Transverse colon (tissue), 4 donors: ENCODE data around the gene ZNF804A. TPM values are rescaled to one million over a fixed set of nuclear protein-coding genes. Genes with fewer than 3 reads are reported as not detected.

Source experiments
- DNase-seq: peaks from one replicate; pipeline ENCODE4 v3.0.0-alpha.2; 2019
- H3K27ac ChIP-seq, 4 donors: fragments of 200-600 bp; sonication (generic); 2 replicates each; pipeline ENCODE4 v1.5.1; 2016 to 2018; ENCODE audit warnings: inconsistent platforms in 4 of 4
- H3K27me3 ChIP-seq: fragments of 200-600 bp; sonication (generic); 2 replicates; pipeline ENCODE4 v1.5.1; 2017; ENCODE audit warnings: inconsistent platforms
- H3K36me3 ChIP-seq, 4 donors: fragments of 200-600 bp; sonication (generic); 2 replicates each; pipeline ENCODE4 v1.5.1; 2017 to 2019; ENCODE audit warnings: inconsistent platforms in 4 of 4
- H3K4me1 ChIP-seq, 4 donors: fragments of 200-600 bp; sonication (generic); 2 replicates each; pipeline ENCODE4 v1.5.1; 2017 to 2020; ENCODE audit warnings: inconsistent platforms in 4 of 4
- H3K4me3 ChIP-seq, 4 donors: fragments of 200-600 bp; sonication (generic); 1 replicate in 1 of 4; 2 replicates in 3 of 4; pipeline versions ENCODE4 v1.5.1 to v1.6.1; 2017 to 2019; ENCODE audit warnings: inconsistent platforms in 4 of 4
- H3K9me3 ChIP-seq, 2 donors: fragments of 200-600 bp; sonication (generic); 2 replicates each; pipeline ENCODE4 v1.5.1; 2017 to 2019; ENCODE audit warnings: inconsistent platforms in 2 of 2
- EP300 ChIP-seq: sonication (generic); formaldehyde crosslinking; IDR thresholded peaks from one replicate; pipeline ENCODE4 v1.6.1; 2017; ENCODE audit warnings: antibody characterized with exemption, low read depth
- POLR2A ChIP-seq: fragments of 450-650 bp; IDR thresholded peaks from one replicate; pipeline ENCODE4 v1.6.1; 2016; ENCODE audit warnings: antibody characterized with exemption, mild to moderate bottlenecking, moderate library complexity
- POLR2AphosphoS5 ChIP-seq, 3 donors: sonication (generic); formaldehyde crosslinking; IDR thresholded peaks; one replicate each; pipeline ENCODE4 v1.6.1; 2016; ENCODE audit warnings: antibody characterized with exemption in 3 of 3
- WGBS, 2 donors: methylation state at CpG; one replicate each; pipeline ENCODE4 v1.1.5; 2018; ENCODE audit warnings: low coverage in 1 of 2; 5-methylcytosine and 5-hydroxymethylcytosine counted together
- in situ Hi-C, 4 donors: fragments of 200-750 bp; cut with MboI; loops; one replicate each; pipeline versions ENCODE4 v1.15.0 to v1.15.1; 2017; ENCODE audit warnings: low sequenced_read_pairs in 3 of 4, low pct_ligation_motif_present in 1 of 4, low pct_unique_long_range_greater_than_20kb in 1 of 4
- intact Hi-C: fragments of 100-400 bp; cut with DNase I; formaldehyde crosslinking; loops from one replicate; pipeline ENCODE4 v1.15.1; 2023; ENCODE audit warnings: low total_unique reads
- total RNA-seq, 4 donors: library from RNA; depleted of rRNA; stranded (reverse); fragments of >200 nt; gene quantifications; one replicate each; pipeline ENCODE4 v1.1.0, GENCODE V29; 2016
- TF ChIP-seq, protein P1 (sequence below), 5 experiments: fragments of 200-600 bp in 3 of 5; fragments of 450-650 bp in 2 of 5; sonication (generic) in 3 of 5; IDR thresholded peaks; 1 replicate in 2 of 5; 2 replicates in 3 of 5; pipeline ENCODE4 v1.5.1; 2016 to 2017; ENCODE audit warnings: antibody characterized with exemption in 5 of 5, inconsistent platforms in 3 of 5, mild to moderate bottlenecking in 2 of 5, moderate library complexity in 1 of 5

ZNF804A gene
- total RNA-seq, 4 donors from 2014 or later: 0.16 to 1.5 (median 0.70) TPM

DNA sequence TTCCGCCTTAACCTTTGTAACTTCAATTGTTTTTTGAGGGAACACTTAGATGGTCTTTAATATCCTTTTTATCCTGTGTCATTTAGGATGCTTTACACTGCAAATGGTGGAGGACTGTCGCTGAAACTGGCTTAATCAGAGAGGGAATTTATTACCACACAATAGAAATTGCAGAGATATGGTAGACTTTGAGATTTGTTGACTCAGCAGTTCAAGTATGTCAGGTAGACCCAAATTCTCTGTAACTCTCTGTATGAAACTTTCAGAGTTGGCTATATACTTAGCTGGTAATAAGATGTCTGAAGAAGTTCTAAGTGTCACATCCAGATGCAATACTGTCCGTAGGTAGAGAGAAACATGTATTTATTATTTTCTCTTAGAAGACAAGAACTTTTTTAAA is 100.1 kb downstream of the ZNF804A start:
- H3K27me3 ChIP-seq: no peaks in the 10 kb centered on the region
- no peak for TF ChIP-seq POLR2A
- TF ChIP-seq, protein P1, sequence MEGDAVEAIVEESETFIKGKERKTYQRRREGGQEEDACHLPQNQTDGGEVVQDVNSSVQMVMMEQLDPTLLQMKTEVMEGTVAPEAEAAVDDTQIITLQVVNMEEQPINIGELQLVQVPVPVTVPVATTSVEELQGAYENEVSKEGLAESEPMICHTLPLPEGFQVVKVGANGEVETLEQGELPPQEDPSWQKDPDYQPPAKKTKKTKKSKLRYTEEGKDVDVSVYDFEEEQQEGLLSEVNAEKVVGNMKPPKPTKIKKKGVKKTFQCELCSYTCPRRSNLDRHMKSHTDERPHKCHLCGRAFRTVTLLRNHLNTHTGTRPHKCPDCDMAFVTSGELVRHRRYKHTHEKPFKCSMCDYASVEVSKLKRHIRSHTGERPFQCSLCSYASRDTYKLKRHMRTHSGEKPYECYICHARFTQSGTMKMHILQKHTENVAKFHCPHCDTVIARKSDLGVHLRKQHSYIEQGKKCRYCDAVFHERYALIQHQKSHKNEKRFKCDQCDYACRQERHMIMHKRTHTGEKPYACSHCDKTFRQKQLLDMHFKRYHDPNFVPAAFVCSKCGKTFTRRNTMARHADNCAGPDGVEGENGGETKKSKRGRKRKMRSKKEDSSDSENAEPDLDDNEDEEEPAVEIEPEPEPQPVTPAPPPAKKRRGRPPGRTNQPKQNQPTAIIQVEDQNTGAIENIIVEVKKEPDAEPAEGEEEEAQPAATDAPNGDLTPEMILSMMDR (IDR thresholded peaks at IDR 0.05): no peak
- TF ChIP-seq POLR2AphosphoS5 (IDR thresholded peaks at IDR 0.05): no peak
- TF ChIP-seq EP300: no peak
- H3K27ac ChIP-seq: no peak overlapping the region
- no peak overlapping the region for H3K4me3 ChIP-seq
- in situ Hi-C loops: no loop called here
- no peaks in the 10 kb centered on the region for H3K9me3 ChIP-seq
- H3K4me1 ChIP-seq: no peaks in the 10 kb centered on the region
- DNase-seq: no peak
- no peaks in the 10 kb centered on the region for H3K36me3 ChIP-seq
- 83% methylated on average over 3 of the region's 3 CpGs for WGBS, 2 donors
- intact Hi-C loops: no loop called here

DNA sequence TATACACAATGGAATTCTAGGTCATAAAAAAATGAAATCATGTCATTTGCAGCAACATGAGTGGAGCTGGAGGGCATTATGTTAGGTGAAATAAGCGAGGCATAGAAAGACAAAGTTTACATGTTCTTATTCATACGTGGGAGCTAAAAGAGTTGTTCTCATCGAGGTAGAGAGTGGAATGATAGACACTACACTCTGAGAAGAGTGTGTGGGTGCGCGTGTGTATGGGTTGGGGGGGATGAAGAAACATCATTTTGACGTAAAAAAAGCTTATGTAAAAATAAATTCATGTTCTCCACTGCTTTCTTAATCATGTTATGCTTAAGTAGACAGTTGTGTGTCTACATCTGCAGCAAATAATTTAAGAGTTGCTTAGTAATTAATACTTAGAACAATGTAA is 123.6 kb downstream of the ZNF804A start:
- no peak for TF ChIP-seq POLR2AphosphoS5 (IDR thresholded peaks at IDR 0.05)
- TF ChIP-seq POLR2A: no peak
- TF ChIP-seq EP300: no peak
- TF ChIP-seq, protein P1 (IDR thresholded peaks at IDR 0.05): no peak
- Histone ChIP-seq H3K27me3 (no peaks in the 10 kb centered on the region), H3K4me1 (no peaks in the 10 kb centered on the region), H3K27ac (no peak overlapping the region), H3K36me3 (no peaks in the 10 kb centered on the region), H3K9me3 (no peaks in the 10 kb centered on the region), H3K4me3 (no peak overlapping the region)
- in situ Hi-C loops: no loop called here
- WGBS, 2 donors: 72 to 82% methylated on average over 6 of the region's 6 CpGs
- intact Hi-C loops: no loop called here
- no peak for DNase-seq

DNA sequence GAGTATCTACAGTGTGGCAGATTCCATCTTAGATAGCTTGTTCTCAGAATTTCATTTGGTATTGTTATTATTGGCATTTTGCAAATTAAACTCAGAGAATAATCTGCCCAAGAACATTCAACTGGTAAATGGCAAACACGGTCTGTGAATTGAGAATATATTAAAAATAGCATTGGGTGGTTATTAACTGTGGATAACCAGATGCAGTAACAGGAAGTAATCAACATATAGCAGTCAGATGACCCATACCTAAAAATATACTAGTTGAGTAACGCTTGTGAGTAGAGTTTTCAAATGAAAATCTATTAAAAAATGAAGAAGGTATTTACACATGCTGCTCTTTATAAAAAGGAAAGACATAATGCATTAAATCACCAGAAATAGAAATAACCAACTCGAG is 129.5 kb downstream of the ZNF804A start:
- H3K36me3 ChIP-seq: no peaks in the 10 kb centered on the region
- no peaks in the 10 kb centered on the region for H3K27me3 ChIP-seq
- H3K4me1 ChIP-seq: no peaks in the 10 kb centered on the region
- no peak for DNase-seq
- H3K4me3 ChIP-seq: no peak overlapping the region
- in situ Hi-C loops: no loop called here
- H3K27ac ChIP-seq: no peak overlapping the region
- intact Hi-C loops: no loop called here
- TF ChIP-seq, protein P1 (IDR thresholded peaks at IDR 0.05): no peak
- TF ChIP-seq EP300 (no peak), POLR2AphosphoS5 (IDR thresholded peaks at IDR 0.05) (no peak), POLR2A (no peak)
- 55 to 68% methylated on average over 3 of the region's 3 CpGs for WGBS, 2 donors
- no peaks in the 10 kb centered on the region for H3K9me3 ChIP-seq

DNA sequence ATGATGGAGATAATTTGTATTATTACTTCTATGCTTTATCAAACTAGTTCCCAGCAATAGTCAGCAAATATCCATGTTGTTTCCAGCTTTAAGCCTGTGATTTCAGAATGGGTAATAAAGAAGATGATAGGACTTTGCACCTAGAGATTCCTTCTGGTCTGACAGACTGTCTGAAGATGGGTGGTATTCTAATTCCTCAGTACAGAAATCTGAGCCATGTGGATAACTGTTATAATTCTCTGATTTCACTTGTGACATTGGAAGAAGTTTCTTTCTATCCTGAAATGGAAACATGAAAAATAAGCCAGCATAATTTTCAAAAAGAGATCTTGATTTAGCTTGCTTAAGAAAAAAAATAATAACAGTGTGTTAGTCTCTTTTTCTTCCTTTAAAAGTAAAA is 130.1 kb downstream of the ZNF804A start:
- TF ChIP-seq, protein P1 (IDR thresholded peaks at IDR 0.05): no peak
- TF ChIP-seq EP300 (no peak), POLR2A (no peak), POLR2AphosphoS5 (IDR thresholded peaks at IDR 0.05) (no peak)
- Histone ChIP-seq H3K27ac (no peak overlapping the region), H3K4me1 (no peaks in the 10 kb centered on the region), H3K4me3 (no peak overlapping the region), H3K9me3 (no peaks in the 10 kb centered on the region), H3K36me3 (no peaks in the 10 kb centered on the region), H3K27me3 (no peaks in the 10 kb centered on the region)
- no peak for DNase-seq
- in situ Hi-C loops (no loop called here), intact Hi-C loops (no loop called here)
